HepG2 (cell line): ENCODE data around the gene FBXW4. TPM values are rescaled to one million over a fixed set of nuclear protein-coding genes. Genes with fewer than 3 reads are reported as not detected.
A peak's percentile ranks its signal among the peaks of the same experiment; 100 is the strongest.

Experiments used
- ATAC-seq: fragments of 200-7000 bp; cut with Tn5 transposase; 3 replicates; pipeline ENCODE4 v1.9.1; 2020; ENCODE audit warnings: mild to moderate bottlenecking, moderate library complexity
- BruUV-seq: library from RNA; stranded (reverse); fragments of 400-500 nt; replicated peaks from 2 replicates; lab custom pipeline; 2021; lab: Mats Ljungman, UMichigan
- CTCF ChIA-PET: fragments of 300-600 bp; formaldehyde crosslinking; extraction: SDS; loops from one replicate; lab custom pipeline; 2021; ENCODE audit warnings: low total read pairs, inconsistent platforms, low intra/inter-chr PET ratio; lab: Yijun Ruan, JAX
- POLR2A ChIA-PET: fragments of 350-600 bp; sonication (Branson Sonifier 250); formaldehyde crosslinking; loops from one replicate; lab custom pipeline; 2020; ENCODE audit warnings: antibody characterized with exemption, inconsistent platforms; lab: Yijun Ruan, JAX
- DNase-seq: peaks from one replicate; pipeline ENCODE4 v3.0.0-alpha.2; 2015; ENCODE audit warnings: low spot score
- FAIRE-seq: peaks from 3 replicates; lab custom pipeline; 2011; peaks lifted over from hg19 to GRCh38; lab: Jason Lieb, UNC
- H2AFZ ChIP-seq: one replicate; pipeline ENCODE4 v1.6.1; 2011; ENCODE audit warnings: low read length, inconsistent platforms
- H3K27ac ChIP-seq: fragments of 300-600 bp; 3 replicates; pipeline ENCODE4 v1.8.0; 2011; ENCODE audit warnings: mixed run types, mild to moderate bottlenecking, mixed read lengths, low read length, inconsistent platforms; ENCODE audit not compliant: insufficient read depth; ENCODE audit errors: extremely low read length
- H3K27me3 ChIP-seq, 2 experiments: fragments of 200-600 bp in 1 of 2; 2 replicates in 1 of 2; 3 replicates in 1 of 2; pipeline versions ENCODE4 v1.6.0 to v1.8.0; 2011; ENCODE audit warnings: low read length in 2 of 2, mild to moderate bottlenecking in 2 of 2, moderate library complexity in 2 of 2, inconsistent platforms in 1 of 2; ENCODE audit not compliant: insufficient read depth in 2 of 2, control insufficient read depth in 1 of 2
- H3K36me3 ChIP-seq, 2 experiments: fragments of 200-600 bp in 1 of 2; replicated peaks in 1 of 2; 2 replicates in 1 of 2; 3 replicates in 1 of 2; pipeline versions ENCODE4 v1.5.1 to v1.8.0; 2011; ENCODE audit warnings: low read length in 2 of 2, inconsistent platforms in 1 of 2; ENCODE audit not compliant: insufficient read depth in 2 of 2, control insufficient read depth in 1 of 2
- H3K4me1 ChIP-seq: 2 replicates; pipeline ENCODE4 v1.5.1; 2012; ENCODE audit warnings: low read length, inconsistent platforms; ENCODE audit not compliant: insufficient read depth
- H3K4me2 ChIP-seq: 2 replicates; pipeline ENCODE4 v1.6.0; 2011; ENCODE audit warnings: low read depth, low read length, inconsistent platforms
- H3K4me3 ChIP-seq, 3 experiments: fragments of 200-600 bp in 1 of 3; sonication (generic), shearing (Covaris generic) in 1 of 3; replicated peaks in 1 of 3; 2 replicates each; pipeline ENCODE4 v1.5.1; 2011 to 2016; ENCODE audit warnings: low read length in 3 of 3, inconsistent platforms in 2 of 3, low read depth in 2 of 3, mild to moderate bottlenecking in 2 of 3, control low read depth in 1 of 3, mixed read lengths in 1 of 3; ENCODE audit not compliant: insufficient read depth in 1 of 3
- H3K79me2 ChIP-seq: one replicate; pipeline ENCODE4 v1.6.1; 2011; ENCODE audit warnings: low read length, inconsistent platforms; ENCODE audit not compliant: insufficient read depth
- H3K9ac ChIP-seq: 2 replicates; pipeline ENCODE4 v1.6.0; 2011; ENCODE audit warnings: mild to moderate bottlenecking, low read depth, low read length, inconsistent platforms; ENCODE audit not compliant: insufficient read depth
- H3K9me3 ChIP-seq: 2 replicates; pipeline ENCODE4 v1.5.1; 2012; ENCODE audit warnings: mild to moderate bottlenecking, low read length
- H4K20me1 ChIP-seq: 2 replicates; pipeline ENCODE4 v1.6.0; 2011; ENCODE audit warnings: inconsistent platforms, mild to moderate bottlenecking, low read length, moderate library complexity; ENCODE audit not compliant: insufficient read depth
- GZF1 ChIP-seq: sonication (generic); formaldehyde crosslinking; IDR thresholded peaks from 2 replicates; pipeline ENCODE4 v1.5.1; 2020; ENCODE audit warnings: mild to moderate bottlenecking, missing genetic modification reagents
- ISL2 ChIP-seq: sonication (generic); formaldehyde crosslinking; IDR thresholded peaks from 2 replicates; pipeline ENCODE4 v1.5.0; 2020; ENCODE audit warnings: missing genetic modification reagents
- POLR2G ChIP-seq: fragments of 200-400 bp; formaldehyde crosslinking; IDR thresholded peaks from 2 replicates; pipeline ENCODE4 v1.6.1; 2018; ENCODE audit warnings: mild to moderate bottlenecking, low read depth, low read length, moderate library complexity
- XRCC5 ChIP-seq: fragments of 200-400 bp; formaldehyde crosslinking; optimal IDR thresholded peaks from 2 replicates; pipeline ENCODE3; 2017; ENCODE audit warnings: mild to moderate bottlenecking, low read length
- ZBTB21 ChIP-seq: sonication (generic); formaldehyde crosslinking; IDR thresholded peaks from 2 replicates; pipeline ENCODE4 v1.4.0; 2020; ENCODE audit warnings: missing genetic modification reagents
- ZFP36 ChIP-seq: fragments of 150-350 bp; IDR thresholded peaks from 2 replicates; pipeline ENCODE4 v1.6.1; 2018; ENCODE audit warnings: borderline replicate concordance, low read length, low read depth; ENCODE audit not compliant: partially characterized antibody
- ZFP36L2 ChIP-seq: sonication (generic); formaldehyde crosslinking; IDR thresholded peaks from 2 replicates; pipeline ENCODE4 v1.4.0; 2020; ENCODE audit warnings: missing genetic modification reagents
- ZFP41 ChIP-seq: sonication (generic); formaldehyde crosslinking; IDR thresholded peaks from 2 replicates; pipeline ENCODE4 v1.4.0; 2020; ENCODE audit warnings: mild to moderate bottlenecking, missing genetic modification reagents, borderline replicate concordance
- ZMYM3 ChIP-seq: sonication (generic); formaldehyde crosslinking; IDR thresholded peaks from 2 replicates; pipeline ENCODE4 v1.5.1; 2020; ENCODE audit warnings: mild to moderate bottlenecking, missing genetic modification reagents
- ZNF703 ChIP-seq: sonication (generic); formaldehyde crosslinking; IDR thresholded peaks from 2 replicates; pipeline ENCODE4 v1.5.1; 2020; ENCODE audit warnings: missing genetic modification reagents, mild to moderate bottlenecking, moderate library complexity, borderline replicate concordance
- WGBS: methylation state at CpG from one replicate; pipeline ENCODE4 v1.1.6; 2017; ENCODE audit warnings: low lambda C conversion rate; 5-methylcytosine and 5-hydroxymethylcytosine counted together
- in situ Hi-C: cut with HindIII; loops from 2 replicates; pipeline ENCODE4 v1.10.0; 2017; ENCODE audit warnings: low pct_unique_long_range_greater_than_20kb; ENCODE audit not compliant: extremely low pct_ligation_motif_present
- intact Hi-C: fragments of 100-400 bp; cut with micrococcal nuclease; formaldehyde crosslinking; loops from one replicate; pipeline ENCODE4 v1.10.0; 2022; ENCODE audit not compliant: unreplicated experiment
- polyA plus RNA-seq, 8 experiments: library from polyadenylated mRNA; depleted of rRNA in 3 of 8; stranded (reverse) in 7 of 8; unstranded in 1 of 8; fragments of >200 nt; fragmentation: Illumina TruSeq in 4 of 8; extraction: Trizol in 4 of 8; gene quantifications; 2 replicates each; pipeline versions ENCODE4 v1.2.1 to v1.2.3, GENCODE V29; 2011 to 2016; ENCODE audit warnings: low read depth in 4 of 8, missing spikeins in 1 of 8, mixed read lengths in 1 of 8; ENCODE audit not compliant: insufficient read depth in 1 of 8
- total RNA-seq, 5 experiments: library from RNA; depleted of rRNA; stranded (reverse); fragments of >200 nt; fragmentation: Illumina TruSeq; extraction: Trizol; gene quantifications; 2 replicates each; pipeline ENCODE4 v1.2.3, GENCODE V29; 2016; ENCODE audit warnings: low read depth in 1 of 5
- TF ChIP-seq, protein P1 (sequence below): fragments of 450-650 bp; IDR thresholded peaks from 2 replicates; pipeline ENCODE4 v1.6.1; 2016

The FBXW4 gene
- total and polyA plus RNA-seq, 2 of the 13 experiments (the other 11 are each of a cell fraction or from before 2014, with no cell fraction given) = 23.5 to 33.7 TPM

DNA sequence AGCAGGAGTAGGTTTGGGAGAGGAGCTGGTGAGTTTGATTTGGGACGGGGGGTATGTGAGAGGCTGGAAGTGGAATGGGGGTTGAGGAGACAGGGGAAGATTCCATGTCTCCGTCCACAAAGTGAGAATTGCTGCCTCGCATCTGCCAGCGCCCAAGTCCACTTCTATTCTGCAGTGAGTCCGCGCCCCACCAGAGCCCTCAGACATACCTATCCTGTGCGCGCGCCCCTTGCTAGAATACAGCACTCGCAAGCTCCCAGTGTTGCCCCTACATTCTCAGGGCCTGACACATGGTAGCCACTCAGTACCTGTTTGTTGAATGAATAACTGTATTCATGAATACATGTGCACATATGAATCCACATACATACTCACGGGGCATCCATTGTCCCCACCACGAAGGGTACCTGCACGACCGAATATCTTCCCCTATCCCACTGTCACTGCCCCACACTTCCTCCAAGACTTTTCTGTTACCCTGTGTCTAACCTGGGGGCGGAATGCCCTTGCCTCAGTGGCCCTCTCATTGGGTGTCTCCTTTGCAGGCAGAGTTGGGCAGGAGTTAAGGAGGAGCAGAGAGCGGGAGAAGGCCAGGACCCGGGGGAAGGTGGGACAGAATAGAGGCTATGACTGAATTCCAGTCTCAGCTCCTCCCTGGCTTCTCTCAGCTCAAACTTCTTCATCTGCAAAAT lies 126.8 kb downstream of the FBXW4 start:
- Histone ChIP-seq H3K27me3 (peaks cover 0 to 51% of the 10 kb centered on the region in 2 experiments; a peak in 4 of 5 replicates), H3K4me3 (no peak overlapping the region), H3K36me3 (no peaks in the 10 kb centered on the region), H3K4me1 (peaks cover 46% of the 10 kb centered on the region), H3K9ac (no peak overlapping the region), H2AFZ (no peak overlapping the region), H4K20me1 (no peaks in the 10 kb centered on the region), H3K79me2 (no peaks in the 10 kb centered on the region), H3K27ac (no peak overlapping the region), H3K9me3 (no peaks in the 10 kb centered on the region), H3K4me2 (no peak overlapping the region)
- POLR2A ChIA-PET = interaction anchor here (0.6 kb wide), 1 partner anchor 507 kb away, joined by 3 read pairs; no protein-coding TSS in a partner anchor
- BruUV-seq = no TSS peak
- in situ Hi-C loops (loop anchor here (5.0 kb wide), 1 partner anchor 356 kb away; no protein-coding TSS in a partner anchor), intact Hi-C loops (no loop called here)
- CTCF ChIA-PET = no interaction called here
- ATAC-seq = no peak
- 82% methylated on average over 17 of the region's 17 CpGs for WGBS
- TF ChIP-seq GZF1 (no peak), ISL2 (CRISPR knock-in tag) (no peak), XRCC5 (no peak)
- no peak for FAIRE-seq
- no peak for DNase-seq

DNA sequence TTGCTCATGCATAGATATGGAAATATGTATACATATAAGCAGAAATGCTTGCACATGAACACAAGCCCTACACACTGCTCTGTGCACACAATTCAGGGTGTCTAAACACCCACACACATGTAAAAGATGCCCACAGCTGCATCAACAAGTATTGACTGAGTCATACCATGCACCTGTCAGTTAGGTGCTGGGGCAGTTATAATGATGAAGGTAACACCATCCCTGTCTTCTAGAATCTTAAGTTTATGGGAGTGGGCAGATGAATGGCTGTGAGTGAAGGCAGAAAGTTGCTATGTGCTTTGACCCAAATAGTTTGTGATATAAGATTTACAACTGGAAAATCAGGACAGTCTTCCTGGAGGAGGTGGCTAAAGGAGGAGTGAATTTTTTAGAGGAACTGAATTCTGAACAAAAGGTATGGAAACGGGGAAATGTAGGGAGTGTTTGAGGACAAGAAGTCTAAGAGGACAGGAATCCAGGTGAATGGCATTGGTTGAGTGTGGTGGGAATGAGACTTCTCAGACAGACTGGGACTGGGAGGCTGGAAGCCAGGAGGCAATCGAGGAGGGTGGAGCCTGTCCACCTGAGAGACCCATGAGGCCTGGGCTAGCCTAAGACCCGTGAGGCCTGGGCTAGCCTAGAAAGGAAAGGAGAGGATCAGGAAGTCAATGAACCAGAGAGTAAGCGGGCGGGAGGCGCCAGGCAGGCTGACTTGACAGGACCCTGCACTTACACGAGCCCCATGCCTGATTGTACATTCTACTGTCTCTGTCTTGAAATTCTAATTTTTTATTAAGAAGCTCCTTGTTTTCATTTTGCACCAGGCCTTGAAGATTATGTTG lies 127.6 kb downstream of the FBXW4 start:
- no peak overlapping the region for H2AFZ ChIP-seq
- H3K36me3 ChIP-seq = no peaks in the 10 kb centered on the region
- H3K9me3 ChIP-seq = no peaks in the 10 kb centered on the region
- H3K4me2 ChIP-seq = peak overlapping the region; percentile 86
- H3K79me2 ChIP-seq = no peaks in the 10 kb centered on the region
- H3K27ac ChIP-seq = no peak overlapping the region
- H3K4me3 ChIP-seq = no peak overlapping the region
- ATAC-seq = no peak
- no peaks in the 10 kb centered on the region for H4K20me1 ChIP-seq
- no peak for DNase-seq
- no peak for TF ChIP-seq ZFP36L2 (CRISPR knock-in tag)
- no peak for TF ChIP-seq ZBTB21 (CRISPR knock-in tag)
- TF ChIP-seq, protein P1, sequence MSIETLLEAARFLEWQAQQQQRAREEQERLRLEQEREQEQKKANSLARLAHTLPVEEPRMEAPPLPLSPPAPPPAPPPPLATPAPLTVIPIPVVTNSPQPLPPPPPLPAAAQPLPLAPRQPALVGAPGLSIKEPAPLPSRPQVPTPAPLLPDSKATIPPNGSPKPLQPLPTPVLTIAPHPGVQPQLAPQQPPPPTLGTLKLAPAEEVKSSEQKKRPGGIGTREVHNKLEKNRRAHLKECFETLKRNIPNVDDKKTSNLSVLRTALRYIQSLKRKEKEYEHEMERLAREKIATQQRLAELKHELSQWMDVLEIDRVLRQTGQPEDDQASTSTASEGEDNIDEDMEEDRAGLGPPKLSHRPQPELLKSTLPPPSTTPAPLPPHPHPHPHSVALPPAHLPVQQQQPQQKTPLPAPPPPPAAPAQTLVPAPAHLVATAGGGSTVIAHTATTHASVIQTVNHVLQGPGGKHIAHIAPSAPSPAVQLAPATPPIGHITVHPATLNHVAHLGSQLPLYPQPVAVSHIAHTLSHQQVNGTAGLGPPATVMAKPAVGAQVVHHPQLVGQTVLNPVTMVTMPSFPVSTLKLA = no peak
- TF ChIP-seq POLR2G = no peak
- 0 out of 2 replicates have a peak, but pooled peaks have one; percentile 22 for TF ChIP-seq ZMYM3
- peak; percentile 30 for TF ChIP-seq ZFP36
- TF ChIP-seq ZFP41 (CRISPR knock-in tag) = no peak
- TF ChIP-seq ZNF703 = no peak
- BruUV-seq = no TSS peak
- no peak overlapping the region for H3K9ac ChIP-seq
- FAIRE-seq = no peak
- ChIA-PET CTCF (no interaction called here), POLR2A (interaction anchor here (0.6 kb wide), 1 partner anchor 506 kb away, joined by 3 read pairs; no protein-coding TSS in a partner anchor)
- in situ Hi-C loops (loop anchor here (5.0 kb wide), 1 partner anchor 355 kb away; no protein-coding TSS in a partner anchor), intact Hi-C loops (loop anchor here (2.0 kb wide), 1 partner anchor 73 kb away; no protein-coding TSS in a partner anchor)
- WGBS = 22% methylated on average over 7 of the region's 7 CpGs
- H3K4me1 ChIP-seq = peaks cover 46% of the 10 kb centered on the region
- peaks cover 0 to 52% of the 10 kb centered on the region in 2 experiments; a peak in 4 of 5 replicates for H3K27me3 ChIP-seq
